ENCODE results near the gene FRMD3.
"Not testable (repeated sequence)": the region's sequence is repeated elsewhere in the genome, so short reads cannot be mapped to it uniquely, and the experiment has no call there.

The FRMD3 gene

GRCh38 chr9:83533296-83533695, 4.9 kb downstream of the FRMD3 start:
- H3K4me3 ChIP-seq (ENCODE audit: low read depth in 1 of 5, low read length in 5 of 5) = no peak overlapping the region
- H3K4me1 ChIP-seq (ENCODE audit: control insufficient read depth in 5 of 5, insufficient read depth in 5 of 5, low read length in 5 of 5) = peaks cover 0 to 20% (median 16%) of the 10 kb centered on the region in 5 donors
- H3K36me3 ChIP-seq (ENCODE audit: control insufficient read depth in 5 of 5, insufficient read depth in 5 of 5, low read length in 5 of 5) = no peaks in the 10 kb centered on the region
- H3K9ac ChIP-seq (ENCODE audit: low read length in 5 of 5) = no peak overlapping the region
- no peak overlapping the region for H3K27ac ChIP-seq (ENCODE audit: low read depth, low read length)
- peaks cover 2 to 9% (median 6%) of the 10 kb centered on the region in 5 donors for H3K27me3 ChIP-seq (ENCODE audit: control insufficient read depth in 5 of 5, insufficient read depth in 4 of 5, low read length in 5 of 5)
- no peaks in the 10 kb centered on the region for H3K9me3 ChIP-seq (ENCODE audit: control insufficient read depth in 5 of 5, low read length in 5 of 5)

GRCh38 chr9:83526901-83527300, 11.3 kb downstream of the FRMD3 start:
- H3K9me3 ChIP-seq (ENCODE audit: control insufficient read depth in 5 of 5, low read length in 5 of 5) = no peaks in the 10 kb centered on the region
- peaks cover 0 to 12% (median 3%) of the 10 kb centered on the region in 5 donors for H3K4me1 ChIP-seq (ENCODE audit: control insufficient read depth in 5 of 5, insufficient read depth in 5 of 5, low read length in 5 of 5)
- H3K4me3 ChIP-seq (ENCODE audit: low read depth in 1 of 5, low read length in 5 of 5) = no peak overlapping the region
- no peak overlapping the region for H3K9ac ChIP-seq (ENCODE audit: low read length in 5 of 5)
- no peaks in the 10 kb centered on the region for H3K27me3 ChIP-seq (ENCODE audit: control insufficient read depth in 5 of 5, insufficient read depth in 4 of 5, low read length in 5 of 5)
- no peaks in the 10 kb centered on the region for H3K36me3 ChIP-seq (ENCODE audit: control insufficient read depth in 5 of 5, insufficient read depth in 5 of 5, low read length in 5 of 5)
- no peak overlapping the region for H3K27ac ChIP-seq (ENCODE audit: low read depth, low read length)

- Histone ChIP-seq H3K27ac (ENCODE audit: low read depth, low read length) (no peak overlapping the region), H3K4me3 (ENCODE audit: low read depth in 1 of 5, low read length in 5 of 5) (no peak overlapping the region), H3K27me3 (ENCODE audit: control insufficient read depth in 5 of 5, insufficient read depth in 4 of 5, low read length in 5 of 5) (no peaks in the 10 kb centered on the region), H3K9ac (ENCODE audit: low read length in 5 of 5) (no peak overlapping the region), H3K36me3 (ENCODE audit: control insufficient read depth in 5 of 5, insufficient read depth in 5 of 5, low read length in 5 of 5) (no peaks in the 10 kb centered on the region), H3K9me3 (ENCODE audit: control insufficient read depth in 5 of 5, low read length in 5 of 5) (no peaks in the 10 kb centered on the region), H3K4me1 (ENCODE audit: control insufficient read depth in 5 of 5, insufficient read depth in 5 of 5, low read length in 5 of 5) (peaks cover 0 to 12% (median 3%) of the 10 kb centered on the region in 5 donors)
Observed at GRCh38 chr9:83526211-83526610, 12.0 kb downstream of the FRMD3 start.

- Histone ChIP-seq H3K9me3 (ENCODE audit: control insufficient read depth in 5 of 5, low read length in 5 of 5) (no peaks in the 10 kb centered on the region), H3K4me3 (ENCODE audit: low read depth in 1 of 5, low read length in 5 of 5) (no peak overlapping the region), H3K4me1 (ENCODE audit: control insufficient read depth in 5 of 5, insufficient read depth in 5 of 5, low read length in 5 of 5) (peaks cover 0 to 12% (median 3%) of the 10 kb centered on the region in 5 donors), H3K27me3 (ENCODE audit: control insufficient read depth in 5 of 5, insufficient read depth in 4 of 5, low read length in 5 of 5) (no peaks in the 10 kb centered on the region), H3K36me3 (ENCODE audit: control insufficient read depth in 5 of 5, insufficient read depth in 5 of 5, low read length in 5 of 5) (no peaks in the 10 kb centered on the region), H3K27ac (ENCODE audit: low read depth, low read length) (no peak overlapping the region), H3K9ac (ENCODE audit: low read length in 5 of 5) (no peak overlapping the region)
Observed at GRCh38 chr9:83523684-83524083, 14.5 kb downstream of the FRMD3 start.

GRCh38 chr9:83521411-83521810, 16.8 kb downstream of the FRMD3 start:
- Histone ChIP-seq H3K9me3 (ENCODE audit: control insufficient read depth in 5 of 5, low read length in 5 of 5) (no peaks in the 10 kb centered on the region), H3K4me1 (ENCODE audit: control insufficient read depth in 5 of 5, insufficient read depth in 5 of 5, low read length in 5 of 5) (no peaks in the 10 kb centered on the region), H3K4me3 (ENCODE audit: low read depth in 1 of 5, low read length in 5 of 5) (no peak overlapping the region), H3K9ac (ENCODE audit: low read length in 5 of 5) (no peak overlapping the region), H3K27ac (ENCODE audit: low read depth, low read length) (no peak overlapping the region), H3K36me3 (ENCODE audit: control insufficient read depth in 5 of 5, insufficient read depth in 5 of 5, low read length in 5 of 5) (no peaks in the 10 kb centered on the region), H3K27me3 (ENCODE audit: control insufficient read depth in 5 of 5, insufficient read depth in 4 of 5, low read length in 5 of 5) (no peaks in the 10 kb centered on the region)

GRCh38 chr9:83521011-83521410, 17.2 kb downstream of the FRMD3 start:
- no peak overlapping the region for H3K4me3 ChIP-seq (ENCODE audit: low read depth in 1 of 5, low read length in 5 of 5)
- H3K9me3 ChIP-seq (ENCODE audit: control insufficient read depth in 5 of 5, low read length in 5 of 5) = no peaks in the 10 kb centered on the region
- no peak overlapping the region for H3K9ac ChIP-seq (ENCODE audit: low read length in 5 of 5)
- H3K27ac ChIP-seq (ENCODE audit: low read depth, low read length) = no peak overlapping the region
- no peaks in the 10 kb centered on the region for H3K27me3 ChIP-seq (ENCODE audit: control insufficient read depth in 5 of 5, insufficient read depth in 4 of 5, low read length in 5 of 5)
- H3K4me1 ChIP-seq (ENCODE audit: control insufficient read depth in 5 of 5, insufficient read depth in 5 of 5, low read length in 5 of 5) = no peaks in the 10 kb centered on the region
- H3K36me3 ChIP-seq (ENCODE audit: control insufficient read depth in 5 of 5, insufficient read depth in 5 of 5, low read length in 5 of 5) = no peaks in the 10 kb centered on the region

GRCh38 chr9:83520292-83520691, 17.9 kb downstream of the FRMD3 start:
- H3K4me3 ChIP-seq (ENCODE audit: low read depth in 1 of 5, low read length in 5 of 5) = no peak overlapping the region
- no peaks in the 10 kb centered on the region for H3K4me1 ChIP-seq (ENCODE audit: control insufficient read depth in 5 of 5, insufficient read depth in 5 of 5, low read length in 5 of 5)
- H3K9me3 ChIP-seq (ENCODE audit: control insufficient read depth in 5 of 5, low read length in 5 of 5) = no peaks in the 10 kb centered on the region
- no peak overlapping the region for H3K9ac ChIP-seq (ENCODE audit: low read length in 5 of 5)
- H3K27ac ChIP-seq (ENCODE audit: low read depth, low read length) = no peak overlapping the region
- H3K27me3 ChIP-seq (ENCODE audit: control insufficient read depth in 5 of 5, insufficient read depth in 4 of 5, low read length in 5 of 5) = no peaks in the 10 kb centered on the region
- H3K36me3 ChIP-seq (ENCODE audit: control insufficient read depth in 5 of 5, insufficient read depth in 5 of 5, low read length in 5 of 5) = no peaks in the 10 kb centered on the region

- H3K27ac ChIP-seq (ENCODE audit: low read depth, low read length); H3K9me3 ChIP-seq (ENCODE audit: control insufficient read depth in 5 of 5, low read length in 5 of 5); H3K4me3 ChIP-seq (ENCODE audit: low read depth in 1 of 5, low read length in 5 of 5); H3K4me1 ChIP-seq (ENCODE audit: control insufficient read depth in 5 of 5, insufficient read depth in 5 of 5, low read length in 5 of 5); H3K27me3 ChIP-seq (ENCODE audit: control insufficient read depth in 5 of 5, insufficient read depth in 4 of 5, low read length in 5 of 5); H3K9ac ChIP-seq (ENCODE audit: low read length in 5 of 5); H3K36me3 ChIP-seq (ENCODE audit: control insufficient read depth in 5 of 5, insufficient read depth in 5 of 5, low read length in 5 of 5): not testable (repeated sequence)
Observed at GRCh38 chr9:83517980-83518379, 20.2 kb downstream of the FRMD3 start.

- H3K4me3 ChIP-seq (ENCODE audit: low read depth in 1 of 5, low read length in 5 of 5) = no peak overlapping the region
- peaks cover 0 to 19% (median 3%) of the 10 kb centered on the region in 5 donors for H3K4me1 ChIP-seq (ENCODE audit: control insufficient read depth in 5 of 5, insufficient read depth in 5 of 5, low read length in 5 of 5)
- no peaks in the 10 kb centered on the region for H3K36me3 ChIP-seq (ENCODE audit: control insufficient read depth in 5 of 5, insufficient read depth in 5 of 5, low read length in 5 of 5)
- H3K27ac ChIP-seq (ENCODE audit: low read depth, low read length) = no peak overlapping the region
- no peak overlapping the region for H3K9ac ChIP-seq (ENCODE audit: low read length in 5 of 5)
- no peaks in the 10 kb centered on the region for H3K9me3 ChIP-seq (ENCODE audit: control insufficient read depth in 5 of 5, low read length in 5 of 5)
- no peaks in the 10 kb centered on the region for H3K27me3 ChIP-seq (ENCODE audit: control insufficient read depth in 5 of 5, insufficient read depth in 4 of 5, low read length in 5 of 5)
Observed at GRCh38 chr9:83514767-83515166, 23.4 kb downstream of the FRMD3 start.

GRCh38 chr9:83512621-83513020, 25.6 kb downstream of the FRMD3 start:
- Histone ChIP-seq H3K9ac (ENCODE audit: low read length in 5 of 5) (no peak overlapping the region), H3K27ac (ENCODE audit: low read depth, low read length) (no peak overlapping the region), H3K4me3 (ENCODE audit: low read depth in 1 of 5, low read length in 5 of 5) (no peak overlapping the region), H3K4me1 (ENCODE audit: control insufficient read depth in 5 of 5, insufficient read depth in 5 of 5, low read length in 5 of 5) (peaks cover 2 to 24% (median 9%) of the 10 kb centered on the region in 5 donors), H3K9me3 (ENCODE audit: control insufficient read depth in 5 of 5, low read length in 5 of 5) (no peaks in the 10 kb centered on the region), H3K36me3 (ENCODE audit: control insufficient read depth in 5 of 5, insufficient read depth in 5 of 5, low read length in 5 of 5) (no peaks in the 10 kb centered on the region), H3K27me3 (ENCODE audit: control insufficient read depth in 5 of 5, insufficient read depth in 4 of 5, low read length in 5 of 5) (no peaks in the 10 kb centered on the region)

GRCh38 chr9:83511051-83511450, 27.1 kb downstream of the FRMD3 start:
- no peaks in the 10 kb centered on the region for H3K27me3 ChIP-seq (ENCODE audit: control insufficient read depth in 5 of 5, insufficient read depth in 4 of 5, low read length in 5 of 5)
- no peak overlapping the region for H3K9ac ChIP-seq (ENCODE audit: low read length in 5 of 5)
- no peak overlapping the region for H3K27ac ChIP-seq (ENCODE audit: low read depth, low read length)
- peaks cover 2 to 24% (median 9%) of the 10 kb centered on the region in 5 donors for H3K4me1 ChIP-seq (ENCODE audit: control insufficient read depth in 5 of 5, insufficient read depth in 5 of 5, low read length in 5 of 5)
- no peaks in the 10 kb centered on the region for H3K36me3 ChIP-seq (ENCODE audit: control insufficient read depth in 5 of 5, insufficient read depth in 5 of 5, low read length in 5 of 5)
- H3K4me3 ChIP-seq (ENCODE audit: low read depth in 1 of 5, low read length in 5 of 5) = no peak overlapping the region
- no peaks in the 10 kb centered on the region for H3K9me3 ChIP-seq (ENCODE audit: control insufficient read depth in 5 of 5, low read length in 5 of 5)

All from subcutaneous abdominal adipose tissue (tissue), 5 donors.